Measurements from ENCODE around the gene MEOX2. TPM values are rescaled to one million over a fixed set of nuclear protein-coding genes. Genes with fewer than 3 reads are reported as not detected.

MEOX2 gene
- total RNA-seq, 1 experiment from 2014 or later, result 0.22 TPM

DNA sequence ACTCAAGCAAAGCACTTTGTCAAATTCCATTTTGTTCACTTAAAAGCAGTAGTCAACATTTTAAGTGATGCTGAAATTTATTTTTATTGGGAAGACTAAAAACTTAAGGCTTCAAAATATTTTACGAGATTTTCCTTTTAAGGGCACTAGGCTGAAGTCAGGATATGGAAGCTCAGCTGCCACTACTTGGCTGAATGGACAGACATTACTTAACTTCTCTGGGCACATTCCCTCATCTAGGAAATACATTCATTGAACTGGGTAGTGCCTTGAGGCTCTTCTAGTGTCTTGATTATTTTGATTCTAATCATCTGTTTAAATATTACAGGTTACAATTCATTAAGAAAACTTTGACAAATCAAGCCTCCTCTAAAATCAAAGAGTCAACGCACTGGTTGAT is 11.1 kb downstream of the MEOX2 start:
- ChIA-PET CTCF (no interaction called here), POLR2A (ENCODE audit: unreplicated experiment) (no interaction called here)
- Histone ChIP-seq H3K9me3 (ENCODE audit: insufficient read depth, low read depth) (no peaks in the 10 kb centered on the region), H3K79me2 (ENCODE audit: low read depth) (no peaks in the 10 kb centered on the region), H3K27ac (no peak overlapping the region), H4K20me1 (ENCODE audit: insufficient read depth) (no peaks in the 10 kb centered on the region), H3K4me1 (replicated peaks; ENCODE audit: insufficient read depth) (no peaks in the 10 kb centered on the region), H3K9me2 (ENCODE audit: insufficient read depth) (no peaks in the 10 kb centered on the region), H3K27me3 (ENCODE audit: insufficient read depth, low read depth) (no peaks in the 10 kb centered on the region), H3F3A (ENCODE audit: insufficient read depth, low read depth) (no peaks in the 10 kb centered on the region), H3K36me3 (ENCODE audit: low read depth) (no peaks in the 10 kb centered on the region), H3K4me2 (no peak overlapping the region), H2AFZ (no peak overlapping the region), H3K4me3 (no peak overlapping the region)
- no TSS peak for BruUV-seq (replicated peaks)
- no peak for TF ChIP-seq EZH2 (IDR thresholded peaks at IDR 0.05; ENCODE audit: low read depth)
- no peak for TF ChIP-seq CTCF (conservative IDR thresholded peaks at IDR 0.05)
- intact Hi-C loops (cut with micrococcal nuclease; ENCODE audit: unreplicated experiment), result no loop called here
- DNase-seq, result no peak

DNA sequence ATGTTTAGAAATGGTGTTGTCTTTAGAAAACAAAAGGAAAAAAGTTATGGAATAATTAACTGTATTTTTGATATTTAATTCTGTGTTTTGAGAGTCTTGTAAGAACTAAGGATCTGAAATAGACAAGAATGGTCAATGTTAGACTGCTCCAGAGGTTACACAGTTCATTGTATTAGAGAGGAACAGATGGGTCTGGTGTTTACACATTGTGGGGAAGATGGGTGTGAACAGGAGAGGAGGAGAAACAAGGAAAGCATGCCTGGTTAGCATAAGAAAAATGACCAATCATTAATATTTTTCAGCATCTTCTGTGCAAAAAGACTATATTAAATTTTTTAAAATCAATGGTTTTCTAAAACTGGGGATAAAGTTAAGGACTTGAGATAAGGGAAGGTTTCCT is 11.9 kb downstream of the MEOX2 start:
- no peaks in the 10 kb centered on the region for H3K9me3 ChIP-seq (ENCODE audit: insufficient read depth, low read depth)
- H3K27ac ChIP-seq, result no peak overlapping the region
- H4K20me1 ChIP-seq (ENCODE audit: insufficient read depth), result no peaks in the 10 kb centered on the region
- BruUV-seq (replicated peaks), result no TSS peak
- no peaks in the 10 kb centered on the region for H3K27me3 ChIP-seq (ENCODE audit: insufficient read depth, low read depth)
- no peak overlapping the region for H3K4me3 ChIP-seq
- H3F3A ChIP-seq (ENCODE audit: insufficient read depth, low read depth), result no peaks in the 10 kb centered on the region
- POLR2A ChIA-PET (ENCODE audit: unreplicated experiment), result no interaction called here
- TF ChIP-seq CTCF (conservative IDR thresholded peaks at IDR 0.05) (no peak), EZH2 (IDR thresholded peaks at IDR 0.05; ENCODE audit: low read depth) (no peak)
- no peaks in the 10 kb centered on the region for H3K79me2 ChIP-seq (ENCODE audit: low read depth)
- DNase-seq, result peak in 1 of 2 experiments; percentile 2
- H3K36me3 ChIP-seq (ENCODE audit: low read depth), result no peaks in the 10 kb centered on the region
- H2AFZ ChIP-seq, result no peak overlapping the region
- no peaks in the 10 kb centered on the region for H3K4me1 ChIP-seq (replicated peaks; ENCODE audit: insufficient read depth)
- intact Hi-C loops (cut with micrococcal nuclease; ENCODE audit: unreplicated experiment), result no loop called here
- H3K9me2 ChIP-seq (ENCODE audit: insufficient read depth), result no peaks in the 10 kb centered on the region
- CTCF ChIA-PET, result no interaction called here
- H3K4me2 ChIP-seq, result no peak overlapping the region

DNA sequence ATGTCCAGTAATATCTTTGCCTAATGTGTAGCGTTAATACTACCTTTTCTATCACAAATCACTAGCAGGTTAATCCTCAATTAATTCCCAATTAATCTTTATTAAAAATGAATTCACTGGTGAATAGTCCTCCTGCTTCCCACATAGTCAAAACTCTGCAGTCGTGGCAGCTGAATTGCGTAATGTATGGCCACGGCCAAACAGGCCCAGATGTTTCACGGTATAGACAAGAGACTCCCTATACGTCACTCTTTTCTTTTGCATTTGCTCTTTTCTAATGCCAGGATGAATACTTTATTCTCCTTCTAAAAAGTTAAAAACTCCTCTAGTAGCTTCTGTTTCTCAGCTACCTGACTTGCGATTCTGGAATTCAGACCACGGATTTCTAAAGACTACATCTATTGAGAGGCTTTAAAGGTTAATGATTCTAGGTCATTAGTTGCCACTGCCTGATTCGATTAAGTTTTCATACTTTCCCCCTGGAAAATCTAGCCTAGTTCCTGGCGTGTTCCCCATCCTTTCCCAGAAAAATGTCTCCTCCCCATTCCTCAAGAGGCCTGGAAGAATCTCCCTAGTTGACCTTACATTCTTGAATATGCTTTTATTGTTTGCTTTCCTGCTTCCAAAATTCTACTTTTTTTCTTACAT is 16.9 kb downstream of the MEOX2 start:
- Histone ChIP-seq H3K27me3 (ENCODE audit: insufficient read depth, low read depth) (no peaks in the 10 kb centered on the region), H3K4me2 (no peak overlapping the region), H3K9me3 (ENCODE audit: insufficient read depth, low read depth) (no peaks in the 10 kb centered on the region), H3K4me1 (replicated peaks; ENCODE audit: insufficient read depth) (no peaks in the 10 kb centered on the region), H3K9me2 (ENCODE audit: insufficient read depth) (no peaks in the 10 kb centered on the region), H3K27ac (no peak overlapping the region), H2AFZ (no peak overlapping the region), H3K4me3 (no peak overlapping the region), H3K36me3 (ENCODE audit: low read depth) (no peaks in the 10 kb centered on the region), H3F3A (ENCODE audit: insufficient read depth, low read depth) (no peaks in the 10 kb centered on the region), H4K20me1 (ENCODE audit: insufficient read depth) (no peaks in the 10 kb centered on the region), H3K79me2 (ENCODE audit: low read depth) (no peaks in the 10 kb centered on the region)
- intact Hi-C loops (cut with micrococcal nuclease; ENCODE audit: unreplicated experiment), result no loop called here
- POLR2A ChIA-PET (ENCODE audit: unreplicated experiment), result no interaction called here
- TF ChIP-seq EZH2 (IDR thresholded peaks at IDR 0.05; ENCODE audit: low read depth) (no peak), CTCF (conservative IDR thresholded peaks at IDR 0.05) (no peak)
- CTCF ChIA-PET, result no interaction called here
- BruUV-seq (replicated peaks), result no TSS peak
- DNase-seq, result peak in 1 of 2 experiments; percentile 23
